ENCODE data around the gene DDX47. TPM values are rescaled to one million over a fixed set of nuclear protein-coding genes. Genes with fewer than 3 reads are reported as not detected.
"Not testable (repeated sequence)": the region's sequence is repeated elsewhere in the genome, so short reads cannot be mapped to it uniquely, and the experiment has no call there.

The DDX47 gene
- total RNA-seq, 4 donors from 2014 or later: 75.5 to 94.2 (median 81.8) TPM

DNA sequence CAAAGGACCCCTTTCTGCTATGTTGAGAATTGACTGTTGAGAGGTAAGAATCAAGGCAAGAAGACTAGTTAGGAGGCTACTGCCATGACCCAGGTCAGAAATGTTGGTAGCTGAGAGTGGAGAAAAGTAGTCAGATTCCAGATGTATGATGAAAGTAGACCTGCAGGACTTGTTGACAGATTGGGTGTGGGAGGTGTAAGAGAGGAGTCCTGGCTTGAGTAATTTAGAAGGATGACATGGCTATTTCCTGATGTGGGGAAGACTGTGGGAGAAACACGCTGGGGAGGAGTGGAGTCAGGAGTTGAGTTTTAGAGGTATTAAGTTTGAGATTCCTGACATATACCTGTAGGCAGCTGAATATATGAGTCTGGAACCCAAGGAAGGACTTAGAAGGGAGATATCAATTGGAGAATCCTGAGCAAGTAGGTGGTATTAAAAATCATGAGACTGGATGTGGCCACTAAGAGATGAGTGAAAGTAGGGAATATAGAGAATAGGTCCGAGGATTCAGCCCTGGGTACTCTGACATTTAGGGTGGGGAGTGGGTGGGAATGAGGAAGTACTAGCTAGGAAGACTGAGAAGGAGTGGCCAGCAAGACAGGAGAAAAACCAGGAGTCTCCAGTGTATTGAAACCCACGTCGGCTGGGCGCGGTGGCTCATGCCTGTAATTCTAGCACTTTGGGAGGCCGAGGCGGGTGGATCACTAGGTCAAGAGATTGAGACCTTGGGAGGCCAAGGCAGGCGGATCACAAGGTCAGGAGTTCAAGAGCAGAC lies 12.6 kb upstream of the DDX47 start:
- TF ChIP-seq POLR2A (IDR thresholded peaks at IDR 0.05): no peak
- H3K27me3 ChIP-seq: no peaks in the 10 kb centered on the region
- H3K4me1 ChIP-seq: peaks cover 7 to 17% of the 10 kb centered on the region in 2 donors
- no peak for DNase-seq
- H3K9me3 ChIP-seq: no peaks in the 10 kb centered on the region
- 93 to 94% methylated on average over 9 of the region's 9 CpGs for WGBS, 2 donors
- no peak overlapping the region for H3K4me3 ChIP-seq (replicated peaks in 1 of 3)
- no peaks in the 10 kb centered on the region for H3K36me3 ChIP-seq
- intact Hi-C loops (cut with DNase I): loop anchor here (10.0 kb wide), 1 partner anchor 184 kb away; no protein-coding TSS in a partner anchor
- H3K27ac ChIP-seq: no peak overlapping the region

DNA sequence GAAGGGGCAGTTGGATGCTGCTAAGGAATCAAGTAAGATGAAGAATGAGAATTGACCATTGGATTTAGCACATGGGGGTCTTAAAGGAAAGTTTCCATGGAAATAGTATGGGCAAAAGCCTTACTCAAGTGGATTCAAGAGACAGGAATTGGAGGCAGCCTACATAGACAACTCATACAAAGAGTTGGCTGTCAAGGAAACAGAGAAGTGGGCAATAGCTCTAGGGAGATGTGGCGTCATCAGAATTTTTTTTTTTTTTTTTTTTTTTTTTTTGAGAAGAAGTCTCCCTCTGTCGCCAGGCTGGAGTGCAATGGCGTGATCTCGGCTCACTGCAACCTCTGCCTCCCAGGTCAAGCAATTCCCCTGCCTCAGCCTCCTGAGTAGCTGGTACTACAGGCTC lies 11.5 kb upstream of the DDX47 start:
- not testable (repeated sequence) for DNase-seq; H3K9me3 ChIP-seq; H3K27me3 ChIP-seq; H3K4me3 ChIP-seq (replicated peaks in 1 of 3); H3K27ac ChIP-seq; H3K36me3 ChIP-seq
- 85 to 92% methylated on average over 4 of the region's 4 CpGs for WGBS, 2 donors
- intact Hi-C loops (cut with DNase I): loop anchor here (10.0 kb wide), 1 partner anchor 183 kb away; no protein-coding TSS in a partner anchor
- peaks cover 7 to 20% of the 10 kb centered on the region in 2 donors for H3K4me1 ChIP-seq

DNA sequence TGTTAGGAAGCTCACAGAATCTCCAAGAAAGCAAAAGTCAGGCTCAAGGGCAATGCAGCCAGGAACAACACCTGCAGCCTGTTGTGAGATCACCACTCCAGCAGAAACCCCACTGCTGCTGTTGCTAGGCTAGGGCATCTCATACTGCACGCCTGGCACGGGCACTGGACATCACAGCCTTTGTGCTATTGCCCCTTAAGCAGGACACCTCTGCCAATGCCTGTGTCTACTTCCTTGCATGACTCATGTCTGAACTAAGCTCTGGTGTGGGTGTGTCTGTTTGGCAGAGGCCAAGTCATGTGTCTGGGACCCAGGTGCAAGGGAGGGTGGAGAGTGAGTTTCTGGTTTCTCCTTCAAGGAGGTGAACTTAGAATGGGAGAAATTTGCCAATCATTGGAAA lies 10.0 kb upstream of the DDX47 start:
- intact Hi-C loops (cut with DNase I): loop anchor here (10.0 kb wide), 1 partner anchor 182 kb away; no protein-coding TSS in a partner anchor
- DNase-seq: peak; percentile 85 to 87
- 13 to 44% methylated on average over 2 of the region's 2 CpGs for WGBS, 2 donors
- Histone ChIP-seq H3K27ac (peak overlapping the region; percentile 38 to 44 (median 41)), H3K4me3 (replicated peaks in 1 of 3) (no peak overlapping the region), H3K27me3 (no peaks in the 10 kb centered on the region), H3K9me3 (no peaks in the 10 kb centered on the region), H3K36me3 (no peaks in the 10 kb centered on the region), H3K4me1 (peaks cover 10 to 31% of the 10 kb centered on the region in 2 donors)
- TF ChIP-seq, protein P1, sequence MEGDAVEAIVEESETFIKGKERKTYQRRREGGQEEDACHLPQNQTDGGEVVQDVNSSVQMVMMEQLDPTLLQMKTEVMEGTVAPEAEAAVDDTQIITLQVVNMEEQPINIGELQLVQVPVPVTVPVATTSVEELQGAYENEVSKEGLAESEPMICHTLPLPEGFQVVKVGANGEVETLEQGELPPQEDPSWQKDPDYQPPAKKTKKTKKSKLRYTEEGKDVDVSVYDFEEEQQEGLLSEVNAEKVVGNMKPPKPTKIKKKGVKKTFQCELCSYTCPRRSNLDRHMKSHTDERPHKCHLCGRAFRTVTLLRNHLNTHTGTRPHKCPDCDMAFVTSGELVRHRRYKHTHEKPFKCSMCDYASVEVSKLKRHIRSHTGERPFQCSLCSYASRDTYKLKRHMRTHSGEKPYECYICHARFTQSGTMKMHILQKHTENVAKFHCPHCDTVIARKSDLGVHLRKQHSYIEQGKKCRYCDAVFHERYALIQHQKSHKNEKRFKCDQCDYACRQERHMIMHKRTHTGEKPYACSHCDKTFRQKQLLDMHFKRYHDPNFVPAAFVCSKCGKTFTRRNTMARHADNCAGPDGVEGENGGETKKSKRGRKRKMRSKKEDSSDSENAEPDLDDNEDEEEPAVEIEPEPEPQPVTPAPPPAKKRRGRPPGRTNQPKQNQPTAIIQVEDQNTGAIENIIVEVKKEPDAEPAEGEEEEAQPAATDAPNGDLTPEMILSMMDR (IDR thresholded peaks at IDR 0.05): no peak
- TF ChIP-seq POLR2A (IDR thresholded peaks at IDR 0.05): peak in 1 of 2 donors; percentile 36

DNA sequence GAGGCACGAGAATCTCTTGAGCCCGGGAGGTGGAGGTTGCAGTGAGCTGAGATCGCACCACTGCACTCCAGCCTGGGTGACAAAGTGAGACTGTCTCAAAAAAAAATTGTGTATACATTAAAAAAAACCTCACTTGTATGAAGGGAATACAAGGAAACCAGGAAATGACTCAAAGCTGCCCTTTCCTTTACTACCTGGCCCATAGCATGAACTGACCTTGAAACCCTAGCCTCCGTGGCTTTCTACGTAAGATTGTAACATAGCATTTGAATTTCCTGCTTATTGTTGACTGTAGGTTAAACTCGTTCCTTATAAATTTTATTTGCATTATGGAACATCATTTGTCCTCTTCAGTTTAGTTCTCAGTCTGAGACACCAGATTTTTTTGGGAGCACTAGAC lies 9.1 kb upstream of the DDX47 start:
- no peaks in the 10 kb centered on the region for H3K27me3 ChIP-seq
- no peaks in the 10 kb centered on the region for H3K36me3 ChIP-seq
- H3K4me1 ChIP-seq: peaks cover 18 to 39% of the 10 kb centered on the region in 2 donors
- peak overlapping the region in 2 of 3 donors; percentile 4 to 41 for H3K27ac ChIP-seq
- H3K9me3 ChIP-seq: no peaks in the 10 kb centered on the region
- H3K4me3 ChIP-seq (replicated peaks in 1 of 3): no peak overlapping the region
- WGBS, 2 donors: 86% methylated on average over 6 of the region's 6 CpGs
- intact Hi-C loops (cut with DNase I): loop anchor here (10.0 kb wide), 1 partner anchor 181 kb away; no protein-coding TSS in a partner anchor
- no peak for DNase-seq
- TF ChIP-seq POLR2A (IDR thresholded peaks at IDR 0.05): no peak
- TF ChIP-seq, protein P1 (IDR thresholded peaks at IDR 0.05): no peak

DNA sequence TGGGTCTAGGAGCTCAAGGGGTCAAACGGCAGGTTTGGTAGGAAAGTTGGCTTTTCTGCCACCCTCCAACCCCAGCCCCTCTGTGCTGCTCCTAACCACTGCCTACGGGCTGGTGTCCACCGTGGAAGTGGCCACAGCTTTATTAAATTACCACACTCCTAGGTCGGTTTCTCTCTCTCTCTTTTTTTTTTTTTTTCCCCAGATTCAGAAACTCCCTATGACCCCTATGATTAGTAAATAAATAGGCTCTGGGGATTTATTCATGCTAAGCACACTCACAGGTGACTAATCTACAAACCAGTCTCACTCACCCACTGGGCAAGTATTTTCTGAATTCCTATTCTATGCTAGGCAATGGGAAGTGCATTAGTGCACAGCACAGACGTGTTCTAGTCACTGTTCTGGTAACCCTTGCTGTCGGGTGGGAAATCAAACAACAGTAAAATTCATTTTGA lies 8.7 kb upstream of the DDX47 start:
- no peaks in the 10 kb centered on the region for H3K36me3 ChIP-seq
- H3K27me3 ChIP-seq: no peaks in the 10 kb centered on the region
- TF ChIP-seq POLR2A (IDR thresholded peaks at IDR 0.05): no peak
- TF ChIP-seq, protein P1 (IDR thresholded peaks at IDR 0.05): no peak
- DNase-seq: no peak
- H3K9me3 ChIP-seq: no peaks in the 10 kb centered on the region
- H3K27ac ChIP-seq: peak overlapping the region in 1 of 3 donors; percentile 4
- H3K4me1 ChIP-seq: peaks cover 18 to 42% of the 10 kb centered on the region in 2 donors
- intact Hi-C loops (cut with DNase I): loop anchor here (10.0 kb wide), 1 partner anchor 180 kb away; no protein-coding TSS in a partner anchor
- WGBS, 2 donors: 79 to 86% methylated on average over 6 of the region's 6 CpGs
- H3K4me3 ChIP-seq (replicated peaks in 1 of 3): no peak overlapping the region
